ENCODE data around the gene EVPL. TPM values are rescaled to one million over a fixed set of nuclear protein-coding genes. Genes with fewer than 3 reads are reported as not detected.

EVPL gene
- total RNA-seq (23.5 TPM), polyA plus RNA-seq (ENCODE audit: insufficient read depth, low read depth, low replicate concordance) (11.1 TPM)
- long read RNA-seq, donor 1 = 0 reads
- long read RNA-seq, donor 2 = 0 reads
- long read RNA-seq, donor 3 = 0 reads
- long read RNA-seq, donor 4 = 0 reads
- long read RNA-seq, donor 5 = 0 reads
- long read RNA-seq, donor 6 = 0 reads
- long read RNA-seq, donor 7, full-length matches to known transcripts = 6 of 36 reads
- long read RNA-seq, donor 7, partial matches to known transcripts = 6 of 36 reads
- long read RNA-seq, donor 7, other reads (novel, unspliced or antisense) = 24 of 36 reads
- long read RNA-seq, donor 8 = 0 reads
- long read RNA-seq, donor 9, full-length matches to known transcripts = 1 of 1 reads
- long read RNA-seq, donor 9, partial matches to known transcripts = 0 of 1 reads
- long read RNA-seq, donor 9, other reads (novel, unspliced or antisense) = 0 of 1 reads
- long read RNA-seq, donor 10, partial matches to known transcripts = 29 of 57 reads
- long read RNA-seq, donor 10, other reads (novel, unspliced or antisense) = 28 of 57 reads

- FAIRE-seq = no peak
- intact Hi-C loops (cut with DNase I) = no loop called here
- peak within 1 kb of the TSS in 2 of 3 donors; percentile 34 to 46 for H3K4me3 ChIP-seq (ENCODE audit: low read length in 3 of 3)
- no peaks in the 10 kb centered on the region for H3K27me3 ChIP-seq (ENCODE audit: control insufficient read depth, insufficient read depth, low read length)
- H3K27ac ChIP-seq (ENCODE audit: low read depth in 2 of 2, low read length in 2 of 2) = no peak within 1 kb of the TSS
- no peaks in the 10 kb centered on the region for H3K36me3 ChIP-seq (ENCODE audit: control insufficient read depth in 2 of 3, insufficient read depth in 3 of 3, low read length in 3 of 3)
- no peaks in the 10 kb centered on the region for H3K9me3 ChIP-seq (ENCODE audit: control insufficient read depth in 2 of 3, insufficient read depth in 1 of 3, low read length in 3 of 3)
- no peak for TF ChIP-seq CTCF (IDR thresholded peaks at IDR 0.05; ENCODE audit: borderline replicate concordance, extremely low read depth, insufficient read depth)
- peaks cover 0 to 10% (median 0%) of the 10 kb centered on the region in 3 donors for H3K4me1 ChIP-seq (ENCODE audit: control insufficient read depth in 2 of 3, insufficient read depth in 2 of 3, low read depth in 1 of 3, low read length in 3 of 3)
- DNase-seq = peak; percentile 76 to 94 (median 84)
- peak within 1 kb of the TSS in 1 of 3 donors; percentile 51 for H3K9ac ChIP-seq (ENCODE audit: low read length in 3 of 3)
Measured at GRCh38 chr17:76027159-76027839, at the start of gene EVPL. TSS of gene EVPL (minus strand) at chr17:76027306. CDS start at chr17:76027198, 108 bp downstream.

DNA sequence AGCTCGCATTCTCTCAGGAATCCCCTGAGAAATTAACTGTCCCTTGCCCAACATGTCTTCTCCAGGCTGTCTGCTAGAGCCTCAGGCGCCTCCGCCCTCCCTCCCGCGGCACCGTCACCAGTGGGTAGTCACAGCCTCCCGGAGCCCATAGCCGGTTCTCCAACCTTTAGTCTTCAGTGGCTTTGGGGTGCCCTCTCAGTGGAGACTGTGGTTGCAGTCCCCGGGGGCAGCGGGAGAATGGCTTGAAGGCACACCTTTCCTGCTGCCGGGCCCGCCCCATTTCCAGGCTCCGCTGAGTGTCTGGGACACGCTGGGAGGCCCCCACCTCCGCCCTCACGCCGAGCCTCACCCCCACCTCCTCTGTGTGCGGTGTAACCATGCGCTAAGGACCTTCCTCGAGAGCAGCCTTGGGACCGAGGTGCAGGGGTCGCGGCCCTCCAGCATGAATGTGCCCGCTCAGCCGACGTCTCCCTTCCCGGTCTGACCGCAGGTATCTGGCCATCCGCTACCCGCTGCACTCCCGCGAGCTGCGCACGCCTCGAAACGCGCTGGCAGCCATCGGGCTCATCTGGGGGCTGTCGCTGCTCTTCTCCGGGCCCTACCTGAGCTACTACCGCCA lies 49.1 kb upstream of the EVPL start:
- Histone ChIP-seq H3K9me3 (ENCODE audit: control insufficient read depth in 2 of 3, insufficient read depth in 1 of 3, low read length in 3 of 3) (no peaks in the 10 kb centered on the region), H3K4me3 (ENCODE audit: low read length in 3 of 3) (no peak overlapping the region), H3K27ac (ENCODE audit: low read depth in 2 of 2, low read length in 2 of 2) (no peak overlapping the region), H3K9ac (ENCODE audit: low read length in 3 of 3) (no peak overlapping the region), H3K36me3 (ENCODE audit: control insufficient read depth in 2 of 3, insufficient read depth in 3 of 3, low read length in 3 of 3) (no peaks in the 10 kb centered on the region), H3K27me3 (ENCODE audit: control insufficient read depth, insufficient read depth, low read length) (peaks cover 48% of the 10 kb centered on the region), H3K4me1 (ENCODE audit: control insufficient read depth in 2 of 3, insufficient read depth in 2 of 3, low read depth in 1 of 3, low read length in 3 of 3) (peaks cover 0 to 23% (median 4%) of the 10 kb centered on the region in 3 donors)
- DNase-seq (peak in 3 of 5 donors; percentile 13 to 65 (median 17)), FAIRE-seq (no peak)
- intact Hi-C loops (cut with DNase I) = no loop called here
- TF ChIP-seq CTCF (IDR thresholded peaks at IDR 0.05; ENCODE audit: borderline replicate concordance, extremely low read depth, insufficient read depth) = no peak

GRCh38 chr17:76075364-76076145 lies 48.4 kb upstream of the EVPL start:
- no peak for TF ChIP-seq CTCF (IDR thresholded peaks at IDR 0.05; ENCODE audit: borderline replicate concordance, extremely low read depth, insufficient read depth)
- peaks cover 0 to 28% (median 4%) of the 10 kb centered on the region in 3 donors for H3K4me1 ChIP-seq (ENCODE audit: control insufficient read depth in 2 of 3, insufficient read depth in 2 of 3, low read depth in 1 of 3, low read length in 3 of 3)
- H3K4me3 ChIP-seq (ENCODE audit: low read length in 3 of 3) = no peak overlapping the region
- H3K9ac ChIP-seq (ENCODE audit: low read length in 3 of 3) = no peak overlapping the region
- no peak overlapping the region for H3K27ac ChIP-seq (ENCODE audit: low read depth in 2 of 2, low read length in 2 of 2)
- no peaks in the 10 kb centered on the region for H3K36me3 ChIP-seq (ENCODE audit: control insufficient read depth in 2 of 3, insufficient read depth in 3 of 3, low read length in 3 of 3)
- no peak for FAIRE-seq
- H3K9me3 ChIP-seq (ENCODE audit: control insufficient read depth in 2 of 3, insufficient read depth in 1 of 3, low read length in 3 of 3) = no peaks in the 10 kb centered on the region
- intact Hi-C loops (cut with DNase I) = no loop called here
- DNase-seq = peak in 4 of 5 donors; percentile 43 to 57 (median 51)
- peaks cover 48% of the 10 kb centered on the region for H3K27me3 ChIP-seq (ENCODE audit: control insufficient read depth, insufficient read depth, low read length)
